Hepatocyte (in vitro differentiated cells): ENCODE measurements around the gene HELZ2.

ENCODE experiments used
- EZH2 ChIP-seq: fragments of 200-600 bp; sonication (generic); IDR thresholded peaks from 2 replicates; pipeline ENCODE4 v1.6.1; 2016; ENCODE audit warnings: antibody characterized with exemption, mild to moderate bottlenecking, borderline replicate concordance
- EZH2phosphoT487 ChIP-seq: fragments of 200-600 bp; sonication (generic); IDR thresholded peaks from one replicate; pipeline ENCODE4 v1.6.1; 2018; ENCODE audit warnings: antibody characterized with exemption, mild to moderate bottlenecking, low read depth, moderate library complexity; ENCODE audit not compliant: unreplicated experiment, severe bottlenecking
- TF ChIP-seq, protein P1 (sequence below): fragments of 200-600 bp; sonication (generic); IDR thresholded peaks from 2 replicates; pipeline ENCODE4 v1.5.1; 2016; ENCODE audit warnings: antibody characterized with exemption, mild to moderate bottlenecking; ENCODE audit not compliant: poor library complexity

DNA sequence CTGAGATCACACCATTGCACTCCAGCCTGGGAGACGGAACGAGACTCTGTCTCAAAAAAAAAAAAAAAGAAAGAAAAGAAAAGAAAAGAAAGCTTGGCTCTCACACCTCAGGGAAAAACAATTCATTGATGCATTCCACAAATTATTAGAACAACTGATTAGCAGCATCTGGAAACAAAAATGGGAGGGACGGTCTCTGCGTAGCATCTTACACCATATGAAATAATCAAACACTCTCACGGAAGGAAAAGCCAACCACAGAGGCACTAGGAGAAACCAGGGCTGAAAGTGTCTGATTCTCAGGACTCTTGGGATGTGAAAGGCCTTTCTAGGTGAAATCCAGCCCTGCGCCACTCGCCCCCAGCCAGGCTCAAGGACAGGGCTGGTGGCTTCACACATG lies 2.3 kb upstream of the HELZ2 start:
- no peak for TF ChIP-seq EZH2
- TF ChIP-seq, protein P1, sequence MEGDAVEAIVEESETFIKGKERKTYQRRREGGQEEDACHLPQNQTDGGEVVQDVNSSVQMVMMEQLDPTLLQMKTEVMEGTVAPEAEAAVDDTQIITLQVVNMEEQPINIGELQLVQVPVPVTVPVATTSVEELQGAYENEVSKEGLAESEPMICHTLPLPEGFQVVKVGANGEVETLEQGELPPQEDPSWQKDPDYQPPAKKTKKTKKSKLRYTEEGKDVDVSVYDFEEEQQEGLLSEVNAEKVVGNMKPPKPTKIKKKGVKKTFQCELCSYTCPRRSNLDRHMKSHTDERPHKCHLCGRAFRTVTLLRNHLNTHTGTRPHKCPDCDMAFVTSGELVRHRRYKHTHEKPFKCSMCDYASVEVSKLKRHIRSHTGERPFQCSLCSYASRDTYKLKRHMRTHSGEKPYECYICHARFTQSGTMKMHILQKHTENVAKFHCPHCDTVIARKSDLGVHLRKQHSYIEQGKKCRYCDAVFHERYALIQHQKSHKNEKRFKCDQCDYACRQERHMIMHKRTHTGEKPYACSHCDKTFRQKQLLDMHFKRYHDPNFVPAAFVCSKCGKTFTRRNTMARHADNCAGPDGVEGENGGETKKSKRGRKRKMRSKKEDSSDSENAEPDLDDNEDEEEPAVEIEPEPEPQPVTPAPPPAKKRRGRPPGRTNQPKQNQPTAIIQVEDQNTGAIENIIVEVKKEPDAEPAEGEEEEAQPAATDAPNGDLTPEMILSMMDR = no peak
- TF ChIP-seq EZH2phosphoT487 = no peak
